Measurements from ENCODE around the gene CNN1.
A peak's percentile ranks its signal among the peaks of the same experiment; 100 is the strongest.

The CNN1 gene

GRCh38 chr19:11538232-11539036 lies at the start of gene CNN1:
CNN1 (plus strand) TSS chr19:11538851; CDS start chr19:11538928, 77 bp downstream.
- DNase-seq (ENCODE audit: low spot score) = no peak

- no peak for DNase-seq (ENCODE audit: low spot score)
Measured at GRCh38 chr19:11489378-11489777, 49.3 kb upstream of the CNN1 start.

- no peak for DNase-seq (ENCODE audit: low spot score)
Measured at GRCh38 chr19:11494634-11495285, 43.9 kb upstream of the CNN1 start.

GRCh38 chr19:11495481-11495880 lies 43.2 kb upstream of the CNN1 start:
- DNase-seq (ENCODE audit: low spot score) = no peak

- no peak for DNase-seq (ENCODE audit: low spot score)
Measured at GRCh38 chr19:11495885-11496284, 42.8 kb upstream of the CNN1 start.

- no peak for DNase-seq (ENCODE audit: low spot score)
Measured at GRCh38 chr19:11496391-11497163, 42.1 kb upstream of the CNN1 start.

- DNase-seq (ENCODE audit: low spot score) = no peak
Measured at GRCh38 chr19:11499220-11499726, 39.4 kb upstream of the CNN1 start.

- DNase-seq (ENCODE audit: low spot score) = no peak
Measured at GRCh38 chr19:11499890-11500420, 38.7 kb upstream of the CNN1 start.

GRCh38 chr19:11504502-11505031 lies 34.1 kb upstream of the CNN1 start:
- no peak for DNase-seq (ENCODE audit: low spot score)

- DNase-seq (ENCODE audit: low spot score) = peak; percentile 94
Measured at GRCh38 chr19:11505032-11505503, 33.6 kb upstream of the CNN1 start.

- peak; percentile 92 for DNase-seq (ENCODE audit: low spot score)
Measured at GRCh38 chr19:11505504-11506100, 33.0 kb upstream of the CNN1 start, which contains the start of gene ZNF653. ZNF653 (minus strand) TSS chr19:11505839; CDS start chr19:11505786, 53 bp downstream.

- no peak for DNase-seq (ENCODE audit: low spot score)
Measured at GRCh38 chr19:11506101-11506555, 32.5 kb upstream of the CNN1 start.

GRCh38 chr19:11506967-11507366 lies 31.7 kb upstream of the CNN1 start:
- no peak for DNase-seq (ENCODE audit: low spot score)

GRCh38 chr19:11507370-11508078 lies 31.1 kb upstream of the CNN1 start:
- DNase-seq (ENCODE audit: low spot score) = no peak

- no peak for DNase-seq (ENCODE audit: low spot score)
Measured at GRCh38 chr19:11510444-11510843, 28.2 kb upstream of the CNN1 start.

- DNase-seq (ENCODE audit: low spot score) = no peak
Measured at GRCh38 chr19:11513946-11514345, 24.7 kb upstream of the CNN1 start.

- DNase-seq (ENCODE audit: low spot score) = no peak
Measured at GRCh38 chr19:11519138-11519537, 19.5 kb upstream of the CNN1 start.

GRCh38 chr19:11528551-11529341 lies 9.9 kb upstream of the CNN1 start, which contains the start of gene ECSIT:
ECSIT (minus strand) TSS chr19:11529134; CDS start chr19:11519170, 9,964 bp downstream.
- peak; percentile 98 for DNase-seq (ENCODE audit: low spot score)

- DNase-seq (ENCODE audit: low spot score) = peak; percentile 93
Measured at GRCh38 chr19:11530432-11530831, 8.2 kb upstream of the CNN1 start.

GRCh38 chr19:11534538-11534937 lies 4.1 kb upstream of the CNN1 start:
- DNase-seq (ENCODE audit: low spot score) = no peak

All from putamen (tissue), 1 donor.